Chondrocyte (in vitro differentiated cells): ENCODE measurements around the gene APH1B. TPM values are rescaled to one million over a fixed set of nuclear protein-coding genes. Genes with fewer than 3 reads are reported as not detected.

ENCODE experiments used
- DNase-seq: peaks from one replicate; pipeline ENCODE4 v3.0.0; 2021; ENCODE audit warnings: mixed read lengths, low spot score
- H3K27ac Mint-ChIP-seq: one replicate; pipeline ENCODE4 v1.8.0; 2021; ENCODE audit warnings: mild to moderate bottlenecking, moderate library complexity, mixed read lengths; ENCODE audit not compliant: unreplicated experiment
- H3K27me3 Mint-ChIP-seq: 2 replicates; pipeline ENCODE4 v1.8.0; 2021; ENCODE audit warnings: low read depth, mixed read lengths
- H3K36me3 Mint-ChIP-seq: 2 replicates; pipeline ENCODE4 v1.8.0; 2021; ENCODE audit warnings: low read depth, mixed read lengths
- H3K4me1 Mint-ChIP-seq: 2 replicates; pipeline ENCODE4 v1.8.0; 2021; ENCODE audit warnings: low read depth, mild to moderate bottlenecking, mixed read lengths
- H3K4me3 Mint-ChIP-seq: one replicate; pipeline ENCODE4 v1.8.0; 2021; ENCODE audit warnings: mild to moderate bottlenecking, moderate library complexity, mixed read lengths; ENCODE audit not compliant: unreplicated experiment
- H3K9me3 Mint-ChIP-seq: 2 replicates; pipeline ENCODE4 v1.8.0; 2021; ENCODE audit warnings: low read depth, mixed read lengths
- CTCF ChIP-seq: fragments of 200-600 bp; sonication (generic); IDR thresholded peaks from 2 replicates; pipeline ENCODE4 v1.5.0; 2021; ENCODE audit warnings: antibody characterized with exemption, mild to moderate bottlenecking, moderate library complexity
- total RNA-seq: library from RNA; stranded (reverse); gene quantifications from 3 replicates; pipeline ENCODE4 v1.2.1, GENCODE V29; 2021

The APH1B gene
- total RNA-seq, 1 donor from 2014 or later = 20.1 TPM

GRCh38 chr15:63244399-63244798, 33.0 kb upstream of the APH1B start:
- H3K36me3 Mint-ChIP-seq = peaks cover 11% of the 10 kb centered on the region

GRCh38 chr15:63244976-63245645, 32.3 kb upstream of the APH1B start:
- DNase-seq = no peak
- Mint-ChIP-seq H3K36me3 (peaks cover 14% of the 10 kb centered on the region), H3K9me3 (peaks cover 3% of the 10 kb centered on the region), H3K27ac (peak overlapping the region; percentile 94), H3K4me1 (peaks cover 51% of the 10 kb centered on the region), H3K27me3 (no peaks in the 10 kb centered on the region), H3K4me3 (peak overlapping the region; percentile 54)
- TF ChIP-seq CTCF = no peak

More at GRCh38 chr15:63244399-63244798, 33.0 kb upstream of the APH1B start:
- peaks cover 3% of the 10 kb centered on the region for H3K9me3 Mint-ChIP-seq
- H3K27me3 Mint-ChIP-seq = no peaks in the 10 kb centered on the region
- H3K4me1 Mint-ChIP-seq = peaks cover 55% of the 10 kb centered on the region
- H3K27ac Mint-ChIP-seq = peak overlapping the region; percentile 94
- no peak for DNase-seq
- H3K4me3 Mint-ChIP-seq = peak overlapping the region; percentile 54
- no peak for TF ChIP-seq CTCF

- TF ChIP-seq CTCF = no peak
Observed at GRCh38 chr15:63246691-63247469, 30.5 kb upstream of the APH1B start.

GRCh38 chr15:63250312-63250965, 27.0 kb upstream of the APH1B start:
- no peaks in the 10 kb centered on the region for H3K27me3 Mint-ChIP-seq
- TF ChIP-seq CTCF = no peak
- H3K9me3 Mint-ChIP-seq = no peaks in the 10 kb centered on the region
- peaks cover 17% of the 10 kb centered on the region for H3K36me3 Mint-ChIP-seq
- DNase-seq = no peak
- peak overlapping the region; percentile 83 for H3K27ac Mint-ChIP-seq
- H3K4me3 Mint-ChIP-seq = no peak overlapping the region
- peaks cover 38% of the 10 kb centered on the region for H3K4me1 Mint-ChIP-seq

More at GRCh38 chr15:63246691-63247469, 30.5 kb upstream of the APH1B start:
- H3K27me3 Mint-ChIP-seq = no peaks in the 10 kb centered on the region
- H3K36me3 Mint-ChIP-seq = peaks cover 16% of the 10 kb centered on the region
- peak overlapping the region; percentile 13 for H3K27ac Mint-ChIP-seq
- DNase-seq = no peak
- H3K4me3 Mint-ChIP-seq = no peak overlapping the region
- H3K9me3 Mint-ChIP-seq = peaks cover 3% of the 10 kb centered on the region
- H3K4me1 Mint-ChIP-seq = peaks cover 52% of the 10 kb centered on the region

- Mint-ChIP-seq H3K36me3 (peaks cover 13% of the 10 kb centered on the region), H3K9me3 (no peaks in the 10 kb centered on the region), H3K27me3 (no peaks in the 10 kb centered on the region), H3K4me3 (no peak overlapping the region), H3K4me1 (peaks cover 44% of the 10 kb centered on the region), H3K27ac (no peak overlapping the region)
- DNase-seq = no peak
- no peak for TF ChIP-seq CTCF
Observed at GRCh38 chr15:63251701-63252100, 25.7 kb upstream of the APH1B start.
